M059J (cell line): ENCODE measurements around the gene NEUROG3. TPM values are rescaled to one million over a fixed set of nuclear protein-coding genes. Genes with fewer than 3 reads are reported as not detected.

Experiments
- total RNA-seq: library from RNA; depleted of rRNA; stranded (reverse); fragments of >200 nt; shearing (Covaris generic); gene quantifications from 2 replicates; pipeline ENCODE4 v1.2.3, GENCODE V29; 2014; rRNA removed

NEUROG3 gene
- total RNA-seq, 1 experiment from 2014 or later = not detected

Other genes starting within 250 kb of the NEUROG3 start
- gene TACR2, start 156.5 kb downstream of the NEUROG3 start, total RNA-seq = 0.05 and 0.15 TPM in 2 replicates
- gene TSPAN15, start 122.0 kb downstream of the NEUROG3 start, total RNA-seq = 109 and 179 TPM in 2 replicates
- gene FAM241B, start 56.8 kb upstream of the NEUROG3 start, total RNA-seq = 1.9 and 2.8 TPM in 2 replicates
- 5.7 and 15.6 TPM in 2 replicates for gene COL13A1, start 228.5 kb upstream of the NEUROG3 start, total RNA-seq